ENCODE measurements around the gene CDH4.
A peak's percentile ranks its signal among the peaks of the same experiment; 100 is the strongest.

CDH4 gene

DNA sequence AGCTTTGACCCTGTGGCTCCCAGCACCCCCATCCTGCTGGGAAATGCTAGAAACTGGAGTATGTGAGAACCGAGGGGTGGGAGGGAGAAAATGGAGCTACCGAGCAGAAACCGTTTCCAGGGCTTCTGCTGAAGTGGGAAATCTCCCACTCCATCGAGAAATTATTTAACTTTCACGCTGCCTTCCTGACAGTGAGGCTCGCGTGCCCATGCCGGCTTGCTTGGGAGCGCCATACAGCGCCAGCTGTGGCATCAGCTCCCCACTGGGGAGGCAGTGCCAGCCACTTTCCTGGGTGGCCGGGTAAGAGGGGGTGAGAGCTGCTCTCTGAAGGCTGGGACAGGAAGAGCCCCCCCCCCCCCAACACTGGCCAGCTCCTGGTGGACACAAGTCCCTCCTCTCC lies 544.7 kb downstream of the CDH4 start:
- H3K18ac ChIP-seq (ENCODE audit: low read length) = peak overlapping the region; percentile 41
- no peak overlapping the region for H3K4me3 ChIP-seq (ENCODE audit: low read length in 2 of 2)
- no peak overlapping the region for H2BK120ac ChIP-seq (ENCODE audit: low read depth, low read length)
- peak overlapping the region; percentile 6 for H2AK5ac ChIP-seq (ENCODE audit: low read depth, low read length)
- no CpG with 5 or more reads among the region's 11 CpGs for WGBS, 2 donors (ENCODE audit: extremely low coverage in 2 of 2, insufficient read length in 2 of 2, insufficient replicate concordance in 1 of 2)
- H3K27ac ChIP-seq (replicated peaks; ENCODE audit: low read length) = no peak overlapping the region
- no peak overlapping the region for H3K4ac ChIP-seq (ENCODE audit: low read length)
- H3K14ac ChIP-seq (ENCODE audit: low read length) = no peak overlapping the region
- no peak overlapping the region for H3K4me2 ChIP-seq (ENCODE audit: insufficient read depth, low read length, poor library complexity, severe bottlenecking)
- no peaks in the 10 kb centered on the region for H3K79me1 ChIP-seq (ENCODE audit: low read depth, low read length)
- H2AFZ ChIP-seq (ENCODE audit: low read length) = no peak overlapping the region
- H3K4me1 ChIP-seq (ENCODE audit: control insufficient read depth in 2 of 2, insufficient read depth in 1 of 2, low read depth in 1 of 2, low read length in 2 of 2) = peaks cover 3% of the 10 kb centered on the region in 2 donors
- no peaks in the 10 kb centered on the region for H3K27me3 ChIP-seq (ENCODE audit: control insufficient read depth in 3 of 3, insufficient read depth in 3 of 3, low read depth in 1 of 3, low read length in 3 of 3)
- H2BK15ac ChIP-seq (ENCODE audit: low read length) = no peak overlapping the region
- H3K36me3 ChIP-seq (replicated peaks in 1 of 2; ENCODE audit: control insufficient read depth in 2 of 2, insufficient read depth in 2 of 2, low read length in 2 of 2) = no peaks in the 10 kb centered on the region
- no peaks in the 10 kb centered on the region for H3K9me3 ChIP-seq (replicated peaks in 1 of 2; ENCODE audit: control insufficient read depth in 2 of 2, insufficient read depth in 1 of 2, low read depth in 1 of 2, low read length in 2 of 2)
- no peak overlapping the region for H3K9ac ChIP-seq (ENCODE audit: low read depth, low read length, poor library complexity)
- H3K23ac ChIP-seq (ENCODE audit: low read depth, low read length, poor library complexity) = no peak overlapping the region
- no peak overlapping the region for H4K91ac ChIP-seq (ENCODE audit: low read depth, low read length, poor library complexity)
- no peak overlapping the region for H2BK5ac ChIP-seq (ENCODE audit: low read length)
- DNase-seq (ENCODE audit: low spot score) = no peak
- no peak overlapping the region for H2BK12ac ChIP-seq (ENCODE audit: low read length)
- H4K8ac ChIP-seq (ENCODE audit: low read depth, low read length) = no peak overlapping the region

DNA sequence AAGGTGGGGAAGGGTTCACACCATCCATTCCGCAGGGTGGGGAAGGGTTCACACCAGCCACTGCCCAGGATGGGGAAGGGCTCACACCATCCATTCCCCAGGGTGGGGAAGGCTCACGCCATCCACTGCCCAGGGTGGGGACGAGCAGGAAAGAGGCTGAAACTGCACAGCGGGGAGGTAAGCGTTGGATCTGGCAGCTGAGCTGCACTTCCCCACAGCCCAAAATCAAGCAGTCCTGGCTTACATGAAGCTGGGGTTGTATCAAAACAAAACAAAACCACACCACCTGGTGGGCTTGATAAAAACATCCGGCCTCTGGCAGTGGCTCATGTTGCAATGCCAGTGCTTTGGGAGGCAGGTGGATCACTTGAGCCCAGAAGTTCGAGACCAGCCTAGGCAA lies 545.1 kb downstream of the CDH4 start:
- no peak overlapping the region for H3K23ac ChIP-seq (ENCODE audit: low read depth, low read length, poor library complexity)
- no peak overlapping the region for H2BK12ac ChIP-seq (ENCODE audit: low read length)
- H3K4me2 ChIP-seq (ENCODE audit: insufficient read depth, low read length, poor library complexity, severe bottlenecking) = no peak overlapping the region
- no peak overlapping the region for H2AK5ac ChIP-seq (ENCODE audit: low read depth, low read length)
- H3K27me3 ChIP-seq (ENCODE audit: control insufficient read depth in 3 of 3, insufficient read depth in 3 of 3, low read depth in 1 of 3, low read length in 3 of 3) = no peaks in the 10 kb centered on the region
- no peak overlapping the region for H3K4me3 ChIP-seq (ENCODE audit: low read length in 2 of 2)
- no peaks in the 10 kb centered on the region for H3K9me3 ChIP-seq (replicated peaks in 1 of 2; ENCODE audit: control insufficient read depth in 2 of 2, insufficient read depth in 1 of 2, low read depth in 1 of 2, low read length in 2 of 2)
- no peak overlapping the region for H4K8ac ChIP-seq (ENCODE audit: low read depth, low read length)
- H2AFZ ChIP-seq (ENCODE audit: low read length) = no peak overlapping the region
- no peak overlapping the region for H3K9ac ChIP-seq (ENCODE audit: low read depth, low read length, poor library complexity)
- H2BK120ac ChIP-seq (ENCODE audit: low read depth, low read length) = no peak overlapping the region
- no peak overlapping the region for H3K4ac ChIP-seq (ENCODE audit: low read length)
- no peak overlapping the region for H2BK5ac ChIP-seq (ENCODE audit: low read length)
- H3K18ac ChIP-seq (ENCODE audit: low read length) = peak overlapping the region; percentile 0
- H4K91ac ChIP-seq (ENCODE audit: low read depth, low read length, poor library complexity) = no peak overlapping the region
- WGBS, 2 donors (ENCODE audit: extremely low coverage in 2 of 2, insufficient read length in 2 of 2, insufficient replicate concordance in 1 of 2) = no CpG with 5 or more reads among the region's 7 CpGs
- no peak overlapping the region for H2BK15ac ChIP-seq (ENCODE audit: low read length)
- H3K4me1 ChIP-seq (ENCODE audit: control insufficient read depth in 2 of 2, insufficient read depth in 1 of 2, low read depth in 1 of 2, low read length in 2 of 2) = peaks cover 3% of the 10 kb centered on the region in 2 donors
- H3K36me3 ChIP-seq (replicated peaks in 1 of 2; ENCODE audit: control insufficient read depth in 2 of 2, insufficient read depth in 2 of 2, low read length in 2 of 2) = no peaks in the 10 kb centered on the region
- no peaks in the 10 kb centered on the region for H3K79me1 ChIP-seq (ENCODE audit: low read depth, low read length)
- H3K14ac ChIP-seq (ENCODE audit: low read length) = no peak overlapping the region
- H3K27ac ChIP-seq (replicated peaks; ENCODE audit: low read length) = no peak overlapping the region
- no peak for DNase-seq (ENCODE audit: low spot score)

DNA sequence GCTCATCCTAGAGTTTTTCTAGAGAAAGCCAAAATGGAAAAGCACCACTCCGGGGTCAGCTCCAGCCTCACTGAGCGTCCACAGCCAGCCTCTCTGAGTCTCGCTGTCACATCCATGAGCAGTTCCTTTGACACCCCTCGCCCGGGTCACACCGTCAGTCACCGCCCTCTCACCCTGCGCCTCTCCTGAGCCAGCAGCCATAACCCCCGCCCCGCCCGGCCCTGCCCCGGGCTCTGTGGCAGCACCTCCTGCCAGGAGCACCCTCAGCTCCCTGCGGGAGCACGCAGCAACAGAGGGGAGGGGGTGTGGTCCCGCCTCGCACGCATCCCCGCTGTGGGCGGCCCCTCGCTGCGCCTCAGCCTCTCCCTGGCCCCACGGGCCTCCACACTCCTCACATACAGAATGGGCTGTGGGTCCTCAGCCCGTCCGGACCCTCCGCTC lies 545.9 kb downstream of the CDH4 start:
- WGBS, 2 donors (ENCODE audit: extremely low coverage in 2 of 2, insufficient read length in 2 of 2, insufficient replicate concordance in 1 of 2) = no CpG with 5 or more reads among the region's 25 CpGs
- Histone ChIP-seq H3K4ac (ENCODE audit: low read length) (no peak overlapping the region), H3K36me3 (replicated peaks in 1 of 2; ENCODE audit: control insufficient read depth in 2 of 2, insufficient read depth in 2 of 2, low read length in 2 of 2) (no peaks in the 10 kb centered on the region), H2BK15ac (ENCODE audit: low read length) (no peak overlapping the region), H3K9me3 (replicated peaks in 1 of 2; ENCODE audit: control insufficient read depth in 2 of 2, insufficient read depth in 1 of 2, low read depth in 1 of 2, low read length in 2 of 2) (no peaks in the 10 kb centered on the region), H3K14ac (ENCODE audit: low read length) (peak overlapping the region; percentile 11), H3K27ac (replicated peaks; ENCODE audit: low read length) (no peak overlapping the region), H2AK5ac (ENCODE audit: low read depth, low read length) (peak overlapping the region; percentile 66), H3K79me1 (ENCODE audit: low read depth, low read length) (no peaks in the 10 kb centered on the region), H3K4me1 (ENCODE audit: control insufficient read depth in 2 of 2, insufficient read depth in 1 of 2, low read depth in 1 of 2, low read length in 2 of 2) (peaks cover 3 to 6% of the 10 kb centered on the region in 2 donors), H3K18ac (ENCODE audit: low read length) (peak overlapping the region; percentile 82), H2BK12ac (ENCODE audit: low read length) (no peak overlapping the region), H2AFZ (ENCODE audit: low read length) (no peak overlapping the region), H3K4me2 (ENCODE audit: insufficient read depth, low read length, poor library complexity, severe bottlenecking) (no peak overlapping the region), H3K9ac (ENCODE audit: low read depth, low read length, poor library complexity) (no peak overlapping the region), H2BK5ac (ENCODE audit: low read length) (no peak overlapping the region), H4K8ac (ENCODE audit: low read depth, low read length) (no peak overlapping the region), H4K91ac (ENCODE audit: low read depth, low read length, poor library complexity) (no peak overlapping the region), H2BK120ac (ENCODE audit: low read depth, low read length) (no peak overlapping the region), H3K23ac (ENCODE audit: low read depth, low read length, poor library complexity) (peak overlapping the region; percentile 40), H3K4me3 (ENCODE audit: low read length in 2 of 2) (peak overlapping the region in 1 of 2 donors; percentile 35), H3K27me3 (ENCODE audit: control insufficient read depth in 3 of 3, insufficient read depth in 3 of 3, low read depth in 1 of 3, low read length in 3 of 3) (no peaks in the 10 kb centered on the region)
- DNase-seq (ENCODE audit: low spot score) = no peak

DNA sequence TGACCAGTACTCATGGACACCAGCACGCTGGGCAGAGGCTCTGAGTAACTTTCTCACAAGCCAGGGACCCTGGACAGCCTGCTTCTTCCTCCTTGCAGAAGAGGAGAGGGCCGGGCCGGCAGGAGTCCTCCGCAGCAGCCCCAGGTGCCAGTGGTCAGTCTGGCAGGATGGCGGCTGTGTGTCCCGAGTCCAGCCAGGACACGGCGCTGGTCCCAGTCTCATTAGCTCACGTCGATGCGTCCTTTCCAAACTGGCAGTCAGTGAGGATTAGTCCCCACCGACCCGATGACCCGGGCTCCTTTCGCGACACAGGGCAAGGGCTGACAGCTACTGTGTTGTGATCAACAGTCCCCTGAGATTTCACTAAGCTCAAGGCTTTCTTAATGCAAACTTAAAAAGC lies 546.6 kb downstream of the CDH4 start:
- WGBS, 2 donors (ENCODE audit: extremely low coverage in 2 of 2, insufficient read length in 2 of 2, insufficient replicate concordance in 1 of 2) = no CpG with 5 or more reads among the region's 16 CpGs
- H3K79me1 ChIP-seq (ENCODE audit: low read depth, low read length) = no peaks in the 10 kb centered on the region

More for the DNA sequence above, 546.6 kb downstream of the CDH4 start:
- Histone ChIP-seq H3K36me3 (replicated peaks in 1 of 2; ENCODE audit: control insufficient read depth in 2 of 2, insufficient read depth in 2 of 2, low read length in 2 of 2) (no peaks in the 10 kb centered on the region), H3K9me3 (replicated peaks in 1 of 2; ENCODE audit: control insufficient read depth in 2 of 2, insufficient read depth in 1 of 2, low read depth in 1 of 2, low read length in 2 of 2) (no peaks in the 10 kb centered on the region), H3K4me2 (ENCODE audit: insufficient read depth, low read length, poor library complexity, severe bottlenecking) (no peak overlapping the region), H3K4ac (ENCODE audit: low read length) (no peak overlapping the region), H4K91ac (ENCODE audit: low read depth, low read length, poor library complexity) (no peak overlapping the region), H3K23ac (ENCODE audit: low read depth, low read length, poor library complexity) (peak overlapping the region; percentile 40), H2AFZ (ENCODE audit: low read length) (no peak overlapping the region), H2AK5ac (ENCODE audit: low read depth, low read length) (peak overlapping the region; percentile 66), H3K9ac (ENCODE audit: low read depth, low read length, poor library complexity) (peak overlapping the region; percentile 61), H2BK120ac (ENCODE audit: low read depth, low read length) (no peak overlapping the region), H3K18ac (ENCODE audit: low read length) (peak overlapping the region; percentile 77), H2BK15ac (ENCODE audit: low read length) (no peak overlapping the region), H3K27ac (replicated peaks; ENCODE audit: low read length) (no peak overlapping the region), H2BK5ac (ENCODE audit: low read length) (no peak overlapping the region), H3K4me3 (ENCODE audit: low read length in 2 of 2) (no peak overlapping the region), H3K27me3 (ENCODE audit: control insufficient read depth in 3 of 3, insufficient read depth in 3 of 3, low read depth in 1 of 3, low read length in 3 of 3) (no peaks in the 10 kb centered on the region), H2BK12ac (ENCODE audit: low read length) (no peak overlapping the region), H3K4me1 (ENCODE audit: control insufficient read depth in 2 of 2, insufficient read depth in 1 of 2, low read depth in 1 of 2, low read length in 2 of 2) (peaks cover 3 to 7% of the 10 kb centered on the region in 2 donors), H4K8ac (ENCODE audit: low read depth, low read length) (no peak overlapping the region), H3K14ac (ENCODE audit: low read length) (no peak overlapping the region)
- DNase-seq (ENCODE audit: low spot score) = no peak
